ENCODE results near the gene MIDN.
A peak's percentile ranks its signal among the peaks of the same experiment; 100 is the strongest.
"Not testable (repeated sequence)": the region's sequence is repeated elsewhere in the genome, so short reads cannot be mapped to it uniquely, and the experiment has no call there.

MIDN gene

DNA sequence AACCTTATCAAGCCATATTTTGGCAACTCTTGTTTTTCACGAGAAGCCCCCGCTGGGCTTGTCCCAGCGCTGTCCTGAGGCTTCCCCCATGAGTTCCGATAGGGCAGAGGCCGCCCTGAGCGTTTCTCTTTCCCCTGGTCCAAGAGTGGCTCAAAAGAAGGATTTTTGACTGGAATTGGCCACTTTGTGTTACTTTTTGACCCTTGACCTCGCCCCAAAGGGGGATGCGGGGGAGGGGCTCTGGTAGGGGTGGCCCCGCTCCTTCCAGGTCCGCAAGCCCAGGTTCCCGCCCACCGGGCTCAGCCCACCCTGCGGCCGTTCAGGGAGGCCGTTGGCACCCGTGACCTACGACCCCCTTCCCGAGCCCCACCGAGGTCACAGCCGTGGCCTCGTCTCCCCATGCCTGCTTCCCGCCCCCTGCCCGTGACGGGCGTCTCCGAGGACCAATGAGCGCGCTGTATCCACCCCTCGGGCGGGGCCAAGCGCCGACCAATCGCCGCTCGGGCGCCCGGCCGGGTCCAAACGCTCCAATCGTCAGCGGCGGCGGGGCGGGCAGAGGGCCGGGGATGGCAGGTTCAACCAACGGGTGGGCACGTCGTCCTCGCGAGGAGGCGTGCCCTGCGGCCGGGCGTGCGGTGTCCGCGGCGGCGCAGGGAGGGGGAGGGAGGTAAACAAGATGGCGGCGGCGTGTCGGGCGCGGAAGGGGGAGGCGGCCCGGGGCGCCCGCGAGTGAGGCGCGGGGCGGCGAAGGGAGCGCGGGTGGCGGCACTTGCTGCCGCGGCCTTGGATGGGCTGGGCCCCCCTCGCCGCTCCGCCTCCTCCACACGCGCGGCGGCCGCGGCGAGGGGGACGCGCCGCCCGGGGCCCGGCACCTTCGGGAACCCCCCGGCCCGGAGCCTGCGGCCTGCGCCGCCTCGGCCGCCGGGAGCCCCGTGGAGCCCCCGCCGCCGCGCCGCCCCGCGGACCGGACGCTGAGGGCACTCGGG lies 43.0 kb upstream of the MIDN start, which contains the start of gene STK11:
Gene STK11 (plus strand): TSS at position 665 of the 986 bp plus-strand sequence. CDS start 1,136 bp downstream, outside the sequence.
- H3K79me2 ChIP-seq (ENCODE audit: low read length) = peaks cover 43% of the 10 kb centered on the region
- H3K9me2 ChIP-seq (replicated peaks; ENCODE audit: insufficient read depth, low read length) = no peaks in the 10 kb centered on the region
- H3K27me3 ChIP-seq (replicated peaks; ENCODE audit: insufficient read depth, low read length) = no peaks in the 10 kb centered on the region
- H3K4me2 ChIP-seq (ENCODE audit: low read depth, low read length) = peak within 1 kb of the TSS; percentile 97
- no peaks in the 10 kb centered on the region; the same call in 1 of the 2 replicates for H3K36me3 ChIP-seq (replicated peaks; ENCODE audit: insufficient read depth, low read length)
- H3K9me3 ChIP-seq (replicated peaks; ENCODE audit: insufficient read depth, low read length) = no peaks in the 10 kb centered on the region
- peak within 1 kb of the TSS; percentile 94 for H3K4me3 ChIP-seq (ENCODE audit: low read length)
- H3K9ac ChIP-seq (ENCODE audit: low read length) = peak within 1 kb of the TSS; percentile 75
- H3K27ac ChIP-seq (ENCODE audit: low read length) = no peak within 1 kb of the TSS; the same call in 1 of the 2 replicates
- peaks cover 17% of the 10 kb centered on the region for H3F3A ChIP-seq (ENCODE audit: insufficient read depth, low read length)
- DNase-seq = peak; percentile 99
- peaks cover 6% of the 10 kb centered on the region; the same call in 1 of the 2 replicates for H4K20me1 ChIP-seq (ENCODE audit: insufficient read depth, low read length)
- H3K4me1 ChIP-seq (ENCODE audit: low read length) = peaks cover 4% of the 10 kb centered on the region; the same call in 1 of the 2 replicates
- H2AFZ ChIP-seq (ENCODE audit: low read length) = peak within 1 kb of the TSS; percentile 100
- TF ChIP-seq EZH2 (optimal IDR thresholded peaks at IDR 0.05; ENCODE audit: low read depth, low read length) (no peak), EZH2phosphoT487 (IDR thresholded peaks at IDR 0.05; ENCODE audit: low read length) (no peak), CTCF (IDR thresholded peaks at IDR 0.05; ENCODE audit: low read length) (no peak)

GRCh38 chr19:1206150-1206863 lies 42.1 kb upstream of the MIDN start:
- Histone ChIP-seq H3K27ac (ENCODE audit: low read length) (no peak overlapping the region), H3K9me3 (replicated peaks; ENCODE audit: insufficient read depth, low read length) (no peaks in the 10 kb centered on the region), H3K36me3 (replicated peaks; ENCODE audit: insufficient read depth, low read length) (no peaks in the 10 kb centered on the region; the same call in 1 of the 2 replicates), H3K4me3 (ENCODE audit: low read length) (peak overlapping the region; percentile 82), H4K20me1 (ENCODE audit: insufficient read depth, low read length) (peaks cover 6% of the 10 kb centered on the region; the same call in 1 of the 2 replicates), H3K27me3 (replicated peaks; ENCODE audit: insufficient read depth, low read length) (no peaks in the 10 kb centered on the region), H3K9me2 (replicated peaks; ENCODE audit: insufficient read depth, low read length) (no peaks in the 10 kb centered on the region), H3K4me1 (ENCODE audit: low read length) (peaks cover 4% of the 10 kb centered on the region; the same call in 1 of the 2 replicates), H3K9ac (ENCODE audit: low read length) (peak overlapping the region; percentile 75), H3K79me2 (ENCODE audit: low read length) (peaks cover 52% of the 10 kb centered on the region), H3K4me2 (ENCODE audit: low read depth, low read length) (peak overlapping the region; percentile 97), H3F3A (ENCODE audit: insufficient read depth, low read length) (peaks cover 17% of the 10 kb centered on the region), H2AFZ (ENCODE audit: low read length) (no peak overlapping the region)
- peak; percentile 19 for DNase-seq
- TF ChIP-seq EZH2phosphoT487 (IDR thresholded peaks at IDR 0.05; ENCODE audit: low read length) = no peak
- TF ChIP-seq EZH2 (optimal IDR thresholded peaks at IDR 0.05; ENCODE audit: low read depth, low read length) = no peak
- no peak for TF ChIP-seq CTCF (IDR thresholded peaks at IDR 0.05; ENCODE audit: low read length)

GRCh38 chr19:1206864-1207450 lies 41.4 kb upstream of the MIDN start:
- peak; percentile 43 for DNase-seq
- Histone ChIP-seq H3K9ac (ENCODE audit: low read length) (peak overlapping the region; percentile 75; the same call in 1 of the 2 replicates), H3K27ac (ENCODE audit: low read length) (peak overlapping the region; percentile 16; the same call in 1 of the 2 replicates), H3K4me2 (ENCODE audit: low read depth, low read length) (peak overlapping the region; percentile 97), H3K4me3 (ENCODE audit: low read length) (peak overlapping the region; percentile 82), H2AFZ (ENCODE audit: low read length) (no peak overlapping the region), H3K4me1 (ENCODE audit: low read length) (peaks cover 4% of the 10 kb centered on the region; the same call in 1 of the 2 replicates), H3K36me3 (replicated peaks; ENCODE audit: insufficient read depth, low read length) (no peaks in the 10 kb centered on the region; the same call in 1 of the 2 replicates), H3K27me3 (replicated peaks; ENCODE audit: insufficient read depth, low read length) (no peaks in the 10 kb centered on the region), H3K9me2 (replicated peaks; ENCODE audit: insufficient read depth, low read length) (no peaks in the 10 kb centered on the region), H4K20me1 (ENCODE audit: insufficient read depth, low read length) (peaks cover 6% of the 10 kb centered on the region; the same call in 1 of the 2 replicates), H3F3A (ENCODE audit: insufficient read depth, low read length) (peaks cover 17% of the 10 kb centered on the region), H3K9me3 (replicated peaks; ENCODE audit: insufficient read depth, low read length) (no peaks in the 10 kb centered on the region), H3K79me2 (ENCODE audit: low read length) (peaks cover 58% of the 10 kb centered on the region)
- TF ChIP-seq EZH2phosphoT487 (IDR thresholded peaks at IDR 0.05; ENCODE audit: low read length) = no peak
- TF ChIP-seq CTCF (IDR thresholded peaks at IDR 0.05; ENCODE audit: low read length) = no peak
- TF ChIP-seq EZH2 (optimal IDR thresholded peaks at IDR 0.05; ENCODE audit: low read depth, low read length) = no peak

DNA sequence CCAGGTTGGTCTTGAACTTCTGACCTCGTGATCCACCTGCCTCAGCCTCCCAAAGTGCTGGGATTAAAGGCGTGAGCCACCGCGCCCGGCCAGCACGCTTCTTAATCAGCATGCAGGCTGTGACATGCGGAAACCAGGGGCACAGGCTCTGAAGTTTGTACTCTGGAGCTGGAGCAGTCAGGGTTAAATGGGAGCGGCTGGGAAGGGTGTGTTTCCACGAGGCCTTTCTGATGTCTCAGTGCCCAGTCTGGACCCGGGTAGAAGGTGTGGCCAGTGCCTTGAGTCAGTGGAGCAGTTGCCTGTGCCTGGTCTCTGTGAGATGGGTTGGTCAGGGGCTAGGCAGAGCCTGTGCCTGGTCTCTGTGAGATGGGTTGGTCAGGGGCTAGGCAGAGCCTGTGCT lies 39.6 kb upstream of the MIDN start:
- not testable (repeated sequence) for H3K4me3 ChIP-seq (ENCODE audit: low read length); H3K27ac ChIP-seq (ENCODE audit: low read length); H2AFZ ChIP-seq (ENCODE audit: low read length); DNase-seq; H3K4me1 ChIP-seq (ENCODE audit: low read length); H3K27me3 ChIP-seq (replicated peaks; ENCODE audit: insufficient read depth, low read length); H3K9me2 ChIP-seq (replicated peaks; ENCODE audit: insufficient read depth, low read length); H3K4me2 ChIP-seq (ENCODE audit: low read depth, low read length); H3K36me3 ChIP-seq (replicated peaks; ENCODE audit: insufficient read depth, low read length); H3K9me3 ChIP-seq (replicated peaks; ENCODE audit: insufficient read depth, low read length); H4K20me1 ChIP-seq (ENCODE audit: insufficient read depth, low read length); H3K9ac ChIP-seq (ENCODE audit: low read length)
- H3K79me2 ChIP-seq (ENCODE audit: low read length) = peaks cover 75% of the 10 kb centered on the region
- H3F3A ChIP-seq (ENCODE audit: insufficient read depth, low read length) = peaks cover 17% of the 10 kb centered on the region

Data from MM.1S (cell line).